Fibroblast of the conjunctiva (primary cell): ENCODE data around the gene TTC14.
"Not testable (repeated sequence)": the region's sequence is repeated elsewhere in the genome, so short reads cannot be mapped to it uniquely, and the experiment has no call there.

Experiments used
- DNase-seq: peaks from one replicate; pipeline ENCODE4 v3.0.0-alpha.2; 2010; ENCODE audit warnings: low read depth

TTC14 gene

GRCh38 chr3:180601688-180602666 is at the start of gene TTC14:
TTC14 (plus strand) TSS chr3:180602163; CDS start chr3:180602262, 99 bp downstream.
- DNase-seq: peak; percentile 92

- DNase-seq: no peak
These were observed 38.6 kb upstream of the TTC14 start for GRCh38 chr3:180563406-180563805.

DNA sequence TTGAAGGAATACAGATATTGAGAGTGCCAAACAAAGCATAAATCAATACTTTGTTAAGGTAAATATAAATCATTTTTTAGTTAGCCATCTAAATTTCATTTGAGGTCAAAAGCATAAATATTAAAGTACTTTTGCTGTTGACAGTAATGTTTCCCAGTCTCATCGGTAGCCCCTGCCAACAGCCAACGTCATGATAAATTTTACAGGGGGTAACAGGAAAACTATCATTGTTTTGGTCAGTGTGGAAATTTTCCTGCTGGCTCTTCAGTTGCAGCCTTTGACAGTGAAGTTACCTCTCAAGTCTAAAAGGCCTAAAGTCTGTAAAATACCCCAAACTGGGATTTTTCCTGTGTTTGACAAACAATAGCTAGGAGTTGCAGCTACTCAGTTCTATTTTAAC is 37.3 kb upstream of the TTC14 start:
- DNase-seq: no peak

DNA sequence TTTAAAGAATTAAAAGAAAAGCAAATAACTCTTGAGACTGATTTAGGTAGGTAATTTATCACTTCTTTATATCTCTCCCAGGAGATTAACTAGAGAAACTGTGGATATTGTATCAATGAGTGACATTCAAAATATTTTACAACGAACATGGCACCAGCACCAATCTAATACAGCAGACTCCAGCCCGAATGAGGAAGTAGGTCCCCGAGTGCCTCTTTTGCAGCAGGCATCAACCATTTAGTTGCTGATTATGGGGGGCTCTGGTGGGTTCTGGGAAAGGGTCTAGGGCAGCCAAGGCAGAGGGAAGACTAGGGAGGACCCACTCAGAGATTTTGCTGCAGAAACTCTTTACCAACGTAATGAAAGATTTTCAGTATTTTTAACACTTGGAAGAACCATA is 31.7 kb upstream of the TTC14 start:
- no peak for DNase-seq

DNA sequence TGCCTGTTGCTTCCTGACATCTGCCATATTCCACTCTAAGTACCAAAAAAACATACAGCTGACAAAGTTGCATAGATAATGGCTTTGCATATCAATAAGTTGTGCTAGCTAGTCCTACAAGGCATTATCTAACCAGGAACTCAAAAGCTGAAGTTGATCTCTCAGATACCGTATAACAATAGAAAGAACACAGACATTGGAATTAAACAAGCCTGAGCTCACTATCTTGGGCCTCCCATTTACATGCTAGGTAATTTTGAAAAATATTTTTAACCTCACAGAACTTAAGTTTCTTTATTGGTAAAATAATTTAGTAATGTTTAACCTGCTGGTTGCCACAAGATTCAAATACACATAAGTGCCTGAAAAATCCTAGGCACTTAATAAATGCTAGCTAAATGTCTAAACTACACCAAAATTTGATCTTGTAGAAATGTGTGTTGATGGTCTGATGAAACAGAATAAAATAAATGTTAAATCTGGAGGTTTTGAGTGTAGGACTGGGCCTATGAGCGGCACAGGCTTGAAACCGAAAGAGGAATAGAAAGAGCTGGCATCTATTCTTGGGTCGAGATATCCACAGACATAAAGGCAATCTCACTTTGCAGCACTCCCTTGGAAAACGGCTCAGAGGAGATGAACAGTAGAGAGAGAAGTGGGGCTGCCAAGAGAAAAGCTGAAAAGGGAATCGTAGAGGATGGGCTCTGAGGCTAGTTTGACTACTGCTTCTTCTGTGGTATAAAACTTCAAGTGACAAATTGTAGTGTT is 29.9 kb upstream of the TTC14 start:
- DNase-seq: no peak

GRCh38 chr3:180575571-180575970 is 26.4 kb upstream of the TTC14 start:
- no peak for DNase-seq

- DNase-seq: no peak
These were observed 21.0 kb upstream of the TTC14 start for GRCh38 chr3:180580934-180581333.

GRCh38 chr3:180590396-180590795 is 11.6 kb upstream of the TTC14 start:
- no peak for DNase-seq

- not testable (repeated sequence) for DNase-seq
These were observed 8.3 kb upstream of the TTC14 start for GRCh38 chr3:180593631-180594030.

GRCh38 chr3:180594631-180595558 is 7.1 kb upstream of the TTC14 start:
- peak; percentile 43 for DNase-seq

GRCh38 chr3:180595559-180595935 is 6.4 kb upstream of the TTC14 start:
- DNase-seq: no peak

DNA sequence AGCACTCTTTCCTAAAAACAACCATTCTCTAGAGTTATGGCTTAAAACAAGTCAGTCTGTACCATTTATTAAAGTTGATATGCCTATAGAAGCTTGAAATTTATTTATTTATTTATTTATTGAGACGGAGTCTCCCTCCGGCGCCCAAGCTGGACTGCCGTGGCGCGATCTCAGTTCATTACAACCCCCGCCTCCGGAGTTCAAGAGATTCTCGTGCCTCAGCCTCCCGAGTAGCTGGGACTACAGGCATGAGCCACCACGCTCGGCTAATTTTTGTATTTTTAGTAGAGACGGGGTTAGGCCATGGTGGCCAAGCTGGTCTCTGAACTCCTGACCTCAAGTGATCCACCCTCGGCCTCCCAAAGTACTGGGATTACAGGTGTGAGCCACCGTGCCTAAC is 1.5 kb upstream of the TTC14 start:
- DNase-seq: no peak

GRCh38 chr3:180611006-180611405 is 9.0 kb downstream of the TTC14 start:
- DNase-seq: no peak

- no peak for DNase-seq
These were observed 10.4 kb downstream of the TTC14 start for GRCh38 chr3:180612364-180612763.

GRCh38 chr3:180615954-180616353 is 14.0 kb downstream of the TTC14 start:
- no peak for DNase-seq

DNA sequence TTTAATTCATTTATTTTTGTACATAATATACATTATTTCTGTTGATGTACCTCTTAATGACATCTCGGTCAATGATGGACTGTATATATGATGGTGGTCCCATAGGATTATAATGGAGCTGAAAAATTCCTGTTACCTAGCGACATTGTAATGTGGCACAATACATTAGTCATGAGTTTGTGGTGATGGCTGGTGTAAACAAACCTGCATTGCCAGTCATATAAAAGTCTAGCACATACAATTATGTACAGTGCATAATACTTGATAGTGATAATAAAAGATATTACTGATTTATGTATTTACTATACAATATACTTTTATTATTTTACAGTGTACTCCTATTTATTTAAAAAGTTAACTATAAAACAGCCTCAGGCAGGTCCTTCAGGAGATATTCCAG is 15.1 kb downstream of the TTC14 start:
- DNase-seq: no peak

DNA sequence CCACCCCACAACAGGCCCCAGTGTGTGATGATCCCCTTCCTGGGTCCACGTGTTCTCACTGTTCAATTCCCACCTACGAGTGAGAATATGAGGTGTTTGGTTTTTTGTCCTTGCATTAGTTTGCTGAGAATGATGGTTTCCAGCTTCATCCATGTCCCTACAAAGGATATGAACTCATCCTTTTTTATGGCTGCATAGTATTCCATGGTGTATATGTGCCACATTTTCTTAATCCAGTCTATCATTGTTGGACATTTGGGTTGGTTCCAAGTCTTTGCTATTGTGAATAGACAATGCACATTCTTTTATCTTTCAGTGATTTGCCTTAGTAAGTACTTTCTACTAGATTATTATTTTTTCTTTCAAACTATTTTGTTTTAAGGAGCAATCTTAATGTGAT is 16.6 kb downstream of the TTC14 start:
- not testable (repeated sequence) for DNase-seq

- no peak for DNase-seq
These were observed 17.8 kb downstream of the TTC14 start for GRCh38 chr3:180619723-180620122.

- no peak for DNase-seq
These were observed 22.8 kb downstream of the TTC14 start for GRCh38 chr3:180624714-180625113.

DNA sequence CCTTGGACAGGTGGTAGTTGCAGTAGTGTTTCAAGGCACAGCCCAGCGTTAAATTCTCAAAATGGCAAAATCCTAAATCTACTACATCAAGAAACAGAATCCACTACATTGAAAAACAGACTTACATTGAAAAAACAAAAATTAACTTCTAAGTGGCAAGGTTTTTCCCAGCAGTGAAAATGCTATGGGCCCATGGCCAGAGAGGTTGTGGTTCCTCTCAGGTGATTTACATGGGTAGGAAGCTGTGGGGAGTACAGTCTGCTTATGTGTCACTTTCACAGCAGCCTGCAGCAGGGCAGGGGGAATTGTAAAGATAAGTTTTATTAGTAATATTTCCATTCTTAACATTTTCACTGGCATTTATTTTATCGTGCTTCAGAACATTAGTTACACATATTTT is 24.9 kb downstream of the TTC14 start:
- no peak for DNase-seq

GRCh38 chr3:180630371-180630770 is 28.4 kb downstream of the TTC14 start:
- no peak for DNase-seq

- DNase-seq: no peak
These were observed 29.4 kb downstream of the TTC14 start for GRCh38 chr3:180631317-180631716.
